HUES48 (cell line): ENCODE measurements around the gene SYNJ1.
"Not testable (repeated sequence)": the region's sequence is repeated elsewhere in the genome, so short reads cannot be mapped to it uniquely, and the experiment has no call there.

Experiments used
- H3K27ac ChIP-seq: one replicate; pipeline ENCODE4 v1.7.0; 2013; ENCODE audit warnings: low read depth, low read length, inconsistent platforms
- H3K27me3 ChIP-seq: 2 replicates; pipeline ENCODE4 v1.6.1; 2013; ENCODE audit warnings: mild to moderate bottlenecking, low read length; ENCODE audit not compliant: control insufficient read depth, insufficient read depth
- H3K36me3 ChIP-seq: 2 replicates; pipeline ENCODE4 v1.6.1; 2013; ENCODE audit warnings: low read length; ENCODE audit not compliant: control insufficient read depth, insufficient read depth
- H3K4me1 ChIP-seq: 2 replicates; pipeline ENCODE4 v1.6.1; 2013; ENCODE audit warnings: mild to moderate bottlenecking, low read length; ENCODE audit not compliant: control insufficient read depth, insufficient read depth
- H3K4me3 ChIP-seq: 2 replicates; pipeline ENCODE4 v1.5.1; 2013; ENCODE audit warnings: mild to moderate bottlenecking, low read depth, low read length
- H3K9ac ChIP-seq: 2 replicates; pipeline ENCODE4 v1.6.1; 2013; ENCODE audit warnings: mild to moderate bottlenecking, low read depth, low read length, moderate library complexity
- H3K9me3 ChIP-seq: 2 replicates; pipeline ENCODE4 v1.6.1; 2013; ENCODE audit warnings: low read length; ENCODE audit not compliant: control insufficient read depth, insufficient read depth

The SYNJ1 gene

DNA sequence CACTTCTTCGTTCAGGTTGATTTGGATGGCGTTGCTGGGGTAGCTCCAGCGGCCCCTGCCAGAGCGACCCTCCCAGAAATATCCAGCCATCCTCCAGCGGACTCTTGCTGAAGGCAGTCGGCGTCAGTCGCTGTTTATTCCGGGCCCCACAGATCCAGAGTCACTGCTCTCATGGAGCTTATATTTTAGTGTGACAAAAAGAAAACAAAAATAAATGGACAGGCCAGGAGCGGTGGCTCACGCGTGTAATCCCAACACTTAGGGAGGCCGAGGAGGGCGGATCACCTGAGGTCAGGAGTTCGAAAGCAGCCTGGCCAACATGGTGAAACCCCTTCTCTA, 114.8 kb downstream of the SYNJ1 start:
- peaks cover 5% of the 10 kb centered on the region; the same call in 1 of the 2 replicates for H3K4me1 ChIP-seq
- H3K27me3 ChIP-seq: no peaks in the 10 kb centered on the region
- H3K9me3 ChIP-seq: no peaks in the 10 kb centered on the region

GRCh38 chr21:32612075-32612998, 115.5 kb downstream of the SYNJ1 start, which contains the start of gene CFAP298:
CFAP298 (minus strand) TSS chr21:32612377; CDS start chr21:32612243, 134 bp downstream.
- H3K4me1 ChIP-seq: peaks cover 5% of the 10 kb centered on the region; the same call in 1 of the 2 replicates
- peak within 1 kb of the TSS; percentile 89 for H3K4me3 ChIP-seq
- H3K27me3 ChIP-seq: no peaks in the 10 kb centered on the region
- H3K36me3 ChIP-seq: peaks cover 28% of the 10 kb centered on the region
- H3K9me3 ChIP-seq: no peaks in the 10 kb centered on the region
- H3K9ac ChIP-seq: peak within 1 kb of the TSS; percentile 83
- peak within 1 kb of the TSS; percentile 95 for H3K27ac ChIP-seq

More for the DNA sequence above, 114.8 kb downstream of the SYNJ1 start:
- Histone ChIP-seq H3K4me3 (peak overlapping the region; percentile 89), H3K9ac (peak overlapping the region; percentile 83; the same call in 1 of the 2 replicates), H3K27ac (peak overlapping the region; percentile 95), H3K36me3 (peaks cover 22% of the 10 kb centered on the region)

GRCh38 chr21:32611471-32611997, 116.3 kb downstream of the SYNJ1 start:
- Histone ChIP-seq H3K27me3 (no peaks in the 10 kb centered on the region), H3K36me3 (peaks cover 35% of the 10 kb centered on the region), H3K9ac (peak overlapping the region; percentile 68), H3K4me1 (peaks cover 7% of the 10 kb centered on the region; the same call in 1 of the 2 replicates), H3K27ac (peak overlapping the region; percentile 95), H3K9me3 (no peaks in the 10 kb centered on the region), H3K4me3 (peak overlapping the region; percentile 89)

DNA sequence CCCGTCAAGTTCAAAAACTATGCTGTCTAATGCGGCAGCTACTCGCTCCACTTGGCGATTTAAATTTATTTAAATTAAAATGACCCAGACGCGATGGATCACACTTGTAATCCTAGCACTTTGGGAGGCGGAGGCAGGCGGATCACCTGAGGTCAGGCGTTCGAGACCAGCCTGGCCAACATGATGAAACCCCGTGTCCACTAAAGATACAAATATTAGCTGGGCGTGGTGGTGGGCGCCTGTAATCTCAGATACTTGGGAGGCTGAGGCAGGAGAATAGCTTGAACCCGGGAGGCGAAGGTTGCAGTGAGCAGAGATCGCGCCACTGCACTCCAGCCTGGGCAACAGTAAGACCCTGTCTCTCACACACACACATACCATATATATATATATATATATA, 116.9 kb downstream of the SYNJ1 start:
- peak overlapping the region; percentile 49 for H3K4me3 ChIP-seq
- H3K27me3 ChIP-seq, H3K9me3 ChIP-seq, H3K9ac ChIP-seq, H3K27ac ChIP-seq: not testable (repeated sequence)
- peaks cover 40% of the 10 kb centered on the region for H3K36me3 ChIP-seq
- H3K4me1 ChIP-seq: peaks cover 13% of the 10 kb centered on the region

DNA sequence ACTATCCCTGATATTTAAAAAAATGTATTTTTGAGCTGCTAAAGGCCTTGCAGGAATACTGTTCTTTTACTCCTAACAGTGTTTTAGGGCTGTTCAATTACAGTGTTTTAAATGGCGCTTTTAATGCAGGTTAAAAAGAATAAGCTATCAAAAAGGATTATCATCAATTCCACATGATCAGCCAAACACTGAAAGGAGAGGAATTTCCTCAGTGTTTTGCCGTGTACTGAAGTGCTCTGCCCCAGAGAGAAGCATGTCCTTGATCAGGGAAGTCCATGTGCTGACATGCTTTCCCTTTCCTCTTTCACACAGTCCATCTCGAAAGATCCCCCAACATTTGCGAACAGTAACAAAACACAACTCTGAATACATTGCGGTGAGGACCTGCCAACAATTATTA, 119.0 kb downstream of the SYNJ1 start:
- Histone ChIP-seq H3K4me1 (peaks cover 32% of the 10 kb centered on the region), H3K36me3 (peaks cover 54% of the 10 kb centered on the region), H3K4me3 (no peak overlapping the region), H3K27ac (no peak overlapping the region), H3K9me3 (no peaks in the 10 kb centered on the region), H3K9ac (no peak overlapping the region), H3K27me3 (no peaks in the 10 kb centered on the region)

GRCh38 chr21:32605469-32605868, 122.3 kb downstream of the SYNJ1 start:
- no peaks in the 10 kb centered on the region for H3K9me3 ChIP-seq
- H3K36me3 ChIP-seq: peaks cover 82% of the 10 kb centered on the region
- H3K9ac ChIP-seq: peak overlapping the region; percentile 52; the same call in 1 of the 2 replicates
- H3K4me3 ChIP-seq: no peak overlapping the region
- peaks cover 53% of the 10 kb centered on the region for H3K4me1 ChIP-seq
- peak overlapping the region; percentile 86 for H3K27ac ChIP-seq
- no peaks in the 10 kb centered on the region for H3K27me3 ChIP-seq

DNA sequence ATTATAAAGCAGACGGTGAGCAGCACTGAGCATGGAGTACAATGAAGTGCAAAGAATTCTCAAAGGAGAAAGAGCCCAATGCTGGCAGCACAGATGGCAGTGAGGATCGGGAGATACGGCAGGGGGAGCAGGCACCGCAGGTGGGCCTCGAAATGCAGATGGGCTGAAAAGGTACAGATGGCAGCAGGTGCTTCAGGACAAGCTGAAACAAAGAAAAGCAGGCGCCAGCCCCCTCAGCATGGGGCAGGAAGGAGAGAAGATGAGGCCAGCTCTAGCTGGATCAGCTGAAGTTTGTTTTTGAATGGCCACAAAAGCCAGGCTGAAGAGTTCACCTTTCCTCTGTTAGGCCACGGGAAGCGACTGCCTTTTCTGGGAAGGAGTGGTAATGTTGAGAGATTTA, 123.3 kb downstream of the SYNJ1 start:
- H3K4me3 ChIP-seq: peak overlapping the region; percentile 28; the same call in 1 of the 2 replicates
- H3K27ac ChIP-seq: peak overlapping the region; percentile 86
- H3K9ac ChIP-seq: peak overlapping the region; percentile 52
- H3K36me3 ChIP-seq: peaks cover 83% of the 10 kb centered on the region
- H3K27me3 ChIP-seq: no peaks in the 10 kb centered on the region
- H3K4me1 ChIP-seq: peaks cover 60% of the 10 kb centered on the region
- no peaks in the 10 kb centered on the region for H3K9me3 ChIP-seq

GRCh38 chr21:32603131-32603530, 124.7 kb downstream of the SYNJ1 start:
- H3K9ac ChIP-seq: no peak overlapping the region
- H3K36me3 ChIP-seq: peaks cover 81% of the 10 kb centered on the region
- peaks cover 62% of the 10 kb centered on the region for H3K4me1 ChIP-seq

GRCh38 chr21:32602099-32602498, 125.7 kb downstream of the SYNJ1 start:
- Histone ChIP-seq H3K27ac (no peak overlapping the region), H3K9ac (no peak overlapping the region), H3K9me3 (no peaks in the 10 kb centered on the region), H3K4me1 (peaks cover 62% of the 10 kb centered on the region), H3K36me3 (peaks cover 76% of the 10 kb centered on the region), H3K4me3 (no peak overlapping the region; the same call in 1 of the 2 replicates), H3K27me3 (no peaks in the 10 kb centered on the region)

More at GRCh38 chr21:32603131-32603530, 124.7 kb downstream of the SYNJ1 start:
- H3K27me3 ChIP-seq: no peaks in the 10 kb centered on the region
- H3K27ac ChIP-seq: peak overlapping the region; percentile 79
- peak overlapping the region; percentile 28; the same call in 1 of the 2 replicates for H3K4me3 ChIP-seq
- H3K9me3 ChIP-seq: no peaks in the 10 kb centered on the region

DNA sequence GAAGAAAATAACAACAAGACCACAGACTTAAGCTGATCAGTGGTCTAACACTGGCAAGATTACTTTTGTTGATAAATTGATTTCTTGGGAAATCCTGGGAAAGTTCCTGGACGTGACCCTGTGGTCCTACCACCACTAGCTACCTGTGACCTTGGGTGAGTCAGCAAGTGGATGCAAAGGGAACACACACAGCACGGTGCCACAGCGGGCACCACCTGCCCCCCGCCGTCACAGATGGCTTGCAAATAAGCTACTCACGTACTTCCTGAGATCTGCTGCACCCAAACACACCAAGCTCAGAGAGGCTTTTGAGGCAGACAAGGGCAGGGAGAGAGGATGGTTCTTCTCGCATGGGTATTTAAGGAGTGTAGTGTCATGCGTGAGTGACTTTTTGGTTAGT, 128.3 kb downstream of the SYNJ1 start:
- H3K27ac ChIP-seq: no peak overlapping the region
- no peak overlapping the region for H3K9ac ChIP-seq
- no peak overlapping the region for H3K4me3 ChIP-seq
- H3K36me3 ChIP-seq: peaks cover 54% of the 10 kb centered on the region
- H3K4me1 ChIP-seq: peaks cover 39% of the 10 kb centered on the region
- no peaks in the 10 kb centered on the region for H3K27me3 ChIP-seq
- H3K9me3 ChIP-seq: no peaks in the 10 kb centered on the region

DNA sequence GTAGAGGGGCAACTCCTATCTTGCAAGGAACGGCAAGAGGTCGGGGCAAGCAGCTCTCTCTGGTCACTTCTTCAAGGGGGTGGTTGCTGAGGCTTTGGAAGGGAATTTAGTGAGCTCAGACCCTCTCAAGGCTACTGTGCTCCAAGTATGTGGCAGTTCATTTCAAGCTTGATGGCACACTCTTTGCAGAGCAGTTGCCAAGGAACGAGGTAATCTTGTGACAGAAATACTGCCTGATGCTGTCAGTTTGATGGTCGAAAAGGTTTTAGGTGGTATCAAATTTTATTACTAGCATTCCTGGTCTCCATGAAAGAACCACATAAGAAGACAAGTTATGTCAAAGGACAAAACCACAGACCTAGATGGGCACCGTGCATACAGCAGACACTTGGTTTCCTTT, 128.7 kb downstream of the SYNJ1 start:
- no peaks in the 10 kb centered on the region for H3K27me3 ChIP-seq
- peaks cover 53% of the 10 kb centered on the region for H3K36me3 ChIP-seq

More for the DNA sequence above, 128.7 kb downstream of the SYNJ1 start:
- H3K4me1 ChIP-seq: peaks cover 36% of the 10 kb centered on the region
- H3K9me3 ChIP-seq: no peaks in the 10 kb centered on the region
- no peak overlapping the region for H3K9ac ChIP-seq
- H3K27ac ChIP-seq: no peak overlapping the region
- no peak overlapping the region for H3K4me3 ChIP-seq
